Stimulated activated CD4-positive, alpha-beta T cell treated with anti-CD3 and anti-CD28 coated beads, Interleukin-12 subunit alpha, Interleukin-12 subunit beta, amount 100 ng/mL, for 4 hours (primary cell): ENCODE results near the gene SACS.
"Not testable (repeated sequence)": the region's sequence is repeated elsewhere in the genome, so short reads cannot be mapped to it uniquely, and the experiment has no call there.

Experiments
- DNase-seq: peaks from one replicate; pipeline ENCODE4 v3.0.0-alpha.2; 2020

Gene SACS

DNA sequence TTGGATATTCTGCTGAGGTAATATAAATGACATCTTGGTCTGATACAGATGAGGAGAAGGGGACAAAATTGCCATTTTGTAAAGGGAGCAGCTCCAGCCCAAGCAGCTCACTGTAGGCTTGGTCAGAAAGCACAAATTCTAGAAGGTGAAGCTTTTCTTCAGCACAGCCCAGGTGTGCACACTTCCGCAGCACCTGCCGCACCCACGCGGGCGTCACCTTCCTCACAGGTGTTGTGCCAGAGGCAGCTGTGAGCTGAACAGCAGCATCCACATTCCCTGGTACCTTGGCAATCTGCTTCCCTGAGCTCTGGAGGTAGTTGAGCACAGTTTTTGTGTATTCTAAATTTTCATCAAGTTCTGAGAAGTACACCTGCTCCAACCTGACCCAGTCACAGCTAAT, 79.0 kb downstream of the SACS start:
- DNase-seq: no peak

DNA sequence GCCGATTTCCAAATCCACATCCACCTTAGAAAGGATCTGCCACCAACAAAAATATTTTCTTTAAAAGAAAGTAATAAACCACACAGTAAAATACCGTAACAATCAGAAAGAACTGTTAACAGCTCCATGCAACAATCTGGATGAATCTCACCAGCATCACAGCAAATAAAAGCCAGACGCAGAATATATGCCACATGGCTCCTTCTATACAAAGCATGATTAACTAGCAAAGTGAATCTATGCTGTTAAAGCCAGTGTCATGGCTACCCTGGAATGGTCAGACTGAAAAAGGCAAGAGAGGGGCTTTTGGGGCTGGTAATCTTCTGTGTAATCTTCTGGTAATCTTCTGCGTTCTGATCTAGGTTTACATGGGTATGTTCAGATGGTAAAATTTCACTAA, 81.3 kb downstream of the SACS start:
- DNase-seq: no peak

DNA sequence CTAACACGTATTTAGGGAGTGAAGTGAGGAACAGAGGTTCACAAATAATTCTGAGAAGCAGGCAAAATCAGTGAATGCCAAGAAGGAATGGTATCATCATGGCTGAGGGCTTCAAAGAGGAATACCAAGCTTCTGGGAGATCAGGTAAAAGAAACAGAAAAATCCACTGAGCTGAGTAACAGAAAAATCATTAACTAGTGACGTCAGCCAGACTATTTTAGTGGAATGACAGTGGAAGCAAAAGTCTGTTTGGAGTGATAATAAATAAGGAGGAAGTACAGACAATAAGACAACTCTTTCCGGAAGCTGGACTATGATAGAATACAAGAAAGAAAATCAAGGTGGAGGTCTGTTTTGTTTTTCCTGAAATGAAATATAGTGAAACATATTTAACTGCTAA, 83.5 kb downstream of the SACS start:
- DNase-seq: no peak

DNA sequence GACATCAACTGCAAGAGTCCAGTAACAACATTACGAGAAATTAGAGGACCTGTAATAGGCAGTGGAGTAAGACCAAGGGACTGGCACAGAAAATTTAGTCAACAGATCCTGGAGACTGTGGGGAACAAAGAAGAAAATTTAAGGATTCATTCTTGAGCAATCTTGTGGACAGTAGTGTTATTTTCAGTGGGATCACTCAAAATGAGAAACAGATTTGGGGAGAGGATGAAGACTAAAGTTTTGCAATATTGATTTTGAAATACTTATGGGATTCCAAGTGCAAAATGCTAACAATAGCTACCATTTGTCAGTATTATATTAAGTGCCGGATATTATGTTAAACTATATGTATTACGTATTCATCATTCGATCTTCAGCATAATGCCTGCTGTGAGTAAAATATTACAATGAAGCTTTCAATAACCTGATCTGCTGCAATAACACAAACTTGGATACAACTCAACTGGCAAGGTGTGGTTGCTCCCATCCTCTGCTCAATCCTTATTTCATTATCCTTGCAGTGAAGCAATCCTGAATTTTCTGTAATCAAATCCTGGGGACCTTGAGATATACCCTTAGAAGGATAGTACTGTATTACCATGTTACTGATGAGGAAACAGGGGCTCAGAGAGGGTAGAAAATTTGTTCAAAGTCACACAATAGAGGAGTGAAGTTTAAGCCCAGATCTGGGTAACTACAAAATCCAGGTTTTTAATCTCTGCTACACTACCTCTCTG, 84.2 kb downstream of the SACS start:
- DNase-seq: no peak

DNA sequence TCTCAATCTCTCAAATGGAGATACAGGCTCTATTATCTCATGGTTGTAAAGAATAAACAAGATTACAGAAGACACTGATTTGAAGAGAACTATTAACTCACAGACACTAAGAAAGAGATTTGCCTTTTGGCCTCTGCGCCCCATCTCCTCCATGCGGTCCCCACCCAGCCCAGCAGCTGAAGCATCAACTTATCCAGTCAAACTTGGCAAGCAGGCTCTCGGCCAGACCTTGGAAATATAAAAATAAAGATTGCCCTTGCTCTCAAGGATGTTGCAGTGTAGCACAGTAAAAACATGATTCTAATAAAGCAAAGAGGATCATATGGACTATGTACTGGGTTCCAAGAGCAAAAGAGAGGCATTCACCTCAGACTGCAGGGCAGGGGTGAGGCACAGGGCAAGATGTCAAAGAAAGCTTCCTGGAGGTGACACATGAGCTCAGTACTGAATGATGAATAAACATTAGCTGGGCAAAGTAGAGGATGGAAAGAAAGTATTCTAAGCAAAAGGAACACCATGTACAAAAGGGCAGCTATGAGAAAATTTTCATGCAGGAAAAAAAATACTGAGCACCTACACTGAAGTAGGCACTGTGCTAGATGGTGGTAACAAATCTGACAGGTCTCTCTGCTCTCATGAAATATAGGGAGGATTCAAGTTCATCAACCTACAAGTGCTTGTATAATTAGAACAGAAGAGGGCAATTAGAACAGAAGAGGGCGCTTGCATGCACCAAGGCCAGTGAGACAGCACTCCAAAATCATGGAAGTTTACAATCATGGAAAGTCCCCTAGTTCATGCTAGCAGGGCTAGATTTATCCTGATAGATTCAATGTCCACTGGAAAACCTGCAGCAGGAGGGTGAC, 85.0 kb downstream of the SACS start:
- DNase-seq: no peak

DNA sequence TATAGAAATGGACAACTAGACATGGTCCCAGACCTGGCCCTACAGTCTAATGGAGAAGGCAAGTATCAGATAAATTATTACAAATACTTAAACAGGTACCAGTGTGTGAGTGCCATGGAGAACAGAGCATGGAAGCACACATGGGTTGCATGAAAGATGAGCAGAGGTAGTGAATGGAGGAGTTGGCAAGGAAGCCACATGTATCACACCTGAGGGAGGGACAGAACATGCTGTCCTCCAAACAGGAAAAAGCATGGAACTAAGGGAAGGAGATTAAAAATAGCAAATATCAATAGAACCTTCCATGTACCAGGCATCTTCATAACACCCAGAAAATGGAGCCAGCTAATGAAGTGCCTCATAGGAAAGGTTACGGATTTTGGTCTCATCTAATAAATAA, 85.9 kb downstream of the SACS start:
- no peak for DNase-seq

DNA sequence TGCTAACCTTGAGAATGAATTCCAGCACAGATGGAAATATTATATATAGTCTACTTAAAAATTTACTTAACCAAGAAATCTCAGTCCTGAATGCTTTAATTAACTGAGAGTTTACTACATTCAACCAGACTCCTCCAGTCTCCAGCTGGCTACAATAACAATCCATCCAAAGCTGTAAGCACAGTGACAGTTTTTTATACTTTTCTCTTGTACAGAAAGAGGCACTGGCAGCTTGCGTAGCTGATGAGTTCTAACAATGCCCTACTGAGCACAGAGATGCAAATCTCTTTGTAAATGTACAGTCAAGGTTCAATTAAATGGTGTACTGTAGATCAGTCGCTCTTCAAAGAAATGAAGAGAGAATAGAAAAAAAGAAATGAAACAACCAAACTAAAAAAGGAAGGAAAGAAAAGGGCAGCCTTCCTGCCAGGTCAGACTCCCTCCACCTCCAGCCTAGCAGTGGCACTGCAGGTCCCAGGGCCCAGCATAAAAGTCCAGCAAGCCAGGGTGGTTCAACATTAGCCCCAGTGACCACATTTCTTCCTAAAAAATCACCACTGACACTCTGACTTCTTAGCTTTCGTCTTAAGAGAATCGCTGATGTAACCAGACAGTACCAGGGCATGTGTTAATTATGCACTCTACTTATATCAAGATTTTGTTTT, 88.4 kb downstream of the SACS start:
- DNase-seq: no peak

DNA sequence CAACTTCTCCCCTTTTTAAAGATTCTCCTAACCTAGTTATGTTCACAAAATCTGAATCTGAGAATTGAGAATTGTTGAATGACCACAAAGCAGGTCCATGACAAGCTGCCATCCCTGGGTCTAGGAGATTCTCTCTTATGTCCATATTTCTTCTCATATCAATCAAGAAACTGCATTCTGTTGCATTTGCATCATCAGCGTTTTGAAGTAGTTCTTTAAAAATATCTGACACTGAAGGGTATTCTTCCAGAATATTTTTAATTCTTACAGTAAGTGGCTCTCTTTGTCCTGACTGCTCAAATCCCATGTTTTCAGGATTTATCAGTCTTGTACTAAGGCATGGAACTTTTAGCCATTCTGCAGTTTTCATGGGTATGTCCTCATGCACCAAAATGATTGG, 94.3 kb downstream of the SACS start:
- DNase-seq: no peak

DNA sequence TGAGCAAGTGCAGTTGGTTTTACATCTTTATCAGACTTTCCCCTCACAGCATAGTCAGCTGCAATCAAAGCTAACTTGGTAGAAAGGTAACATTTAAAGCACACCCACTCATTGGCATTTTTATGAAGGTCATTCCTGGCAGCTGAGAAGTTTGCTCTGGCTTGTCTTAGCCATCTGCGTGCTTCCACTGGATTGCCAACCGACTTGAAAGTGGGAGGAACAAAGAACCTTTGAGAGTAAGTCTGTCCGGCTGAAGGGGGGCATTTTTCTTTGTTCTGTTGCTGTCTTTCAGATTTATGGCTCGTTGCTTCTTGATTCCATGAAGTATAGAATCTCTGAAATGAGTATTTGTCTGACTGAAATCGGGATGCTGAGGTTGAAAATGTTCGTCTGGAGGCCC, 103.1 kb downstream of the SACS start:
- DNase-seq: no peak

DNA sequence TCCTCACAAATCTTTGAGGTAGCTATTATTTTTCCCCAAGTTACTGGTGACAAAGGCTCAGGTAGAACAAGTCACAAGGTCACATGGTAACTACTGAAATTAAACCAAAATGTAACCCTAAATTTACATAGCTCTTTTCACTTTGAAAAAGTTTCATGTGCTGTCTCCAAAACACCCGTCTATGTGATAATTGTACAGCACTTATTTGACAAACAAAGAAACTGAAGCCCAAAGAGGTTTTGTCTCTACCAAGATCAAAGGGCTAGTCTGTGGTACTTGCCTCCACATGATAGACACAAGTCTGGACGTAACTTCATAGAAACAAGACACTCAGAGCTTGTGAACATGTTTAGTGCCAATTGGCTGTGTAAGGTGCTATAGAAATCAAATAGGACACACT, 108.3 kb downstream of the SACS start:
- DNase-seq: no peak

DNA sequence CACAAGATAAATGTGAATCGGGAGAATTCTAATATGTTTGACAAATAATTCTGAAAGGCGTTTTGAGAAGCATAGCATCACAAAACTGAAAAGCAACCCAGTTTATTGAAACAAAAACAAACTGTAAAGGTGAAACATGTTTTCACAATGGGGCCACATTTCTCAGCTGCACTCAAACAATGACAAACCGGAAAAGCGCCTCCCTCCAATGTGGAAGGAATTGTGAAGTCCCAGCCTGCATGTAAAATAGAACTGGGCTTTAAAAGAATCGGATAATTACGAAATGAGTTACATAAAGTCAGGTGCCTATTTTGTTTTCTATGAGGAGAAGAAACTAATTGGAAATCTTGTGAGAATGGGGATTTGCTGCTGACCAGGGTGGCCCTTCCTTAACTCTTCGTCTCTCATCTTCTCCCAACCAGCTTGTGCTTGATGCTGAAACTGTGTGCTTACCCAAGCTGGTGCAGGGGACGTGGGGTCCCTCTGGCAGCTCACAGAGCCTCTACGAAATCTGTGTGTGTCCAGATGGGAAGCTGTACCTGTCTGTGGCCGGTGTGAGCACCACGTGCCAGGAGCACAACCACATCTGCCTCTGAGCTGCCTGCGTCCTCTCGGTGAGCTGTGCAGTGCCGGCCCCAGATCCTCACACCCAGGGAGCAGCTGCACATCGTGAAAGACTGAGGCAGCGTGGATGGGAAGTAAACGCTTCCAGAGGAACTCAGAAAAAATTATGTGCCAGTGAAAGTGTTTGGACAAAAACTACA, 109.4 kb downstream of the SACS start:
- no peak for DNase-seq

DNA sequence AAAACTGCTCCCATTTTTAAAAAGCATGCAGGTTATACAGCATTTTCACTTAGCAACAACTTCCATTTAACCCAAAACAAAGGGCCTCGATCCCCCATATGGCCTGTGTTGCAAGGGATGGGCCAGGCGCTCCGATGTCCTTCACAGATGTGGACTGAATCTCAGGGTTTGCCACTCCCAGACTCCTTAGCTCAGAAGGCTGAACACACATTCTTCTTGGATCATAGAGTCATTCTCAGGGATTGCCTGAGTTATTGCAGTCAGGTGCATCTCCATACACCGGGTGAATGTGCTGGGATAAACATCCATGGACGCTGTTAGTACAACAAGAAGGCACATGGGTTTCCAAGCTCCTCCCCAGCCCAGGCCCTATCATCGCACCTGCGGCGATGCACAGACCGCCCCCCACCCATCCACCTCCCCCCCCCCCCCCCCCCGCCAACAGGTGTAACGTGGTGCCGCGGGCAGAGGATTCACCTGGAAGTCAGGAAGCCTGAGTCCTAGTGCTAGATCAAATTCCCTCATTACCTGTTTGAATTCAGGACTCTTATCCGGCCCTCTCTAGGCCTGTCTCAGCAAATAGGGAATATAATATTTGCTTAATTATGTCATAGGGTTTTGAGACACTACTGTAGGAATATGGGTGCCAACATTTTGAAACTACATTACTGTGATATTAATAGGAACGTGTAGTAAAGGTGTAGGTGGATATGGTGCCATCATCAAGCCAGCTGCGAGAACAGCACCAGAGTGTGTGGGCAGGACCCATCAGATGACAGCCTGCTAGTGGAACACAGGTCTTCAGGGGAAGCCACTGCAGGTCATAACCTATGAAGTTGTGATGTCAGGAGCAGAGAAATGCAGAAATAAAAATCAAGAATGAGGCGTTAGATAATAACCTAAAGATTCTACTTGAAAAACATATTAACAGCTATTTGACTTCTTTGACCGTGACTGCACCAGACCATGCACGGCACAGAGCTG, 110.9 kb downstream of the SACS start:
- DNase-seq: no peak

DNA sequence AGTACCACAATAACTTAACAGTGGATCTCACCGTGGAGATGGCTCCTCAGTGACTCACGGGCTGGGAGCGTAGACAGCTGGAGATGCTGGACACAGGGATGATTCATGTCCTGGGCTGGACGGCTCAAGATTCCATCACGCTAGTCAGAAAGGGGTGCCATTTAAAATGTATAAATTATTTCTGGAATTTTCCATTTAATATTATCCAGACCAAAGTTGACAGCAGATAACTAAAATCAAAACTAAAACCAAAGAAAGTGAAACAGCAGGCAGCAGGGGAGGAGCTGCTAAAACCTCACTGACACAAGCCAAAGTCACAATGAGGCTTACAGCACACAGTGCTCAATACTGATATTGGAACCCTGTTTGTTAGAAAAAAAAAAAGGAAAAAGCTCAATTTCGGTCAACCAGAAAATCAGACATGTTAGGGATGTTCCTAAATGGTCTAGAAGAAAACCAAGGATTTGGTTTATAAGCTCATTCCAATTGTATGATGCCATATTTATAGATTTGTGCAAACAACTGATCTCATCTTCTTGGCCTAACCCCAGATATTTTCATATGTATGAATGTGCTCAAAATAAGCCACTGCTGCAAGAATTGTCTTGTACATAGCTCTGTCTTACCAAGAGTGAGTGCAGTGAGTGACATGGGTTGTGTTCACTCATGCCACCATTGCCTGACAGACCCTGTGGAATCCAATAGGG, 111.8 kb downstream of the SACS start:
- DNase-seq: no peak

DNA sequence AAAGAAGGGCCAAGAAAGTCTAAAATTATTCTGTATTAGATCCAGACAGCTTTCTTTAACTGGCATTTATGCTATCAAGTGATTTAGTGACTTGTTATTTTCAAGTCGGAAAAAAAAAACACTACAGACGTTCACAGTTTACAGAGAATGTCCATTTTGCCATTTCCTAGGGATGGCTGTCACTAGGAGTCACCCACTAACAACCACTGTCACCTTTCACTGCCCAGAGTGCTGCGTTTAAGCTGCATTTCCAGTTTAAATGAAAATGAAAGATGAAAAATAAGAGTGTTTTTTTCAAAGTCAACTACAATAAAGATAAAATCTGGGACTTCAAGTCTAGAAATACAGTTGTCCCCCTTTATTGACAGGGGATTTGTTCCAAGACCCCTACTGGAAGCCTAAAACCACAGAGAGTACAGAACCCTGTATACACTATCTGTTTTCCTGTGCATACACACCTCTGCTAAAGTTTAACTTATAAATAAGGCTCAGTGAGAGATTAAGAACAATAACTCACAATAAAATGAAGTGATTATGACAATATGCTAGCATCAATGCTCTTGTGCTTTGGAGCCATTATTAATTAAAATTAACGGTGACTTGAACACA, 112.5 kb downstream of the SACS start:
- DNase-seq: no peak

DNA sequence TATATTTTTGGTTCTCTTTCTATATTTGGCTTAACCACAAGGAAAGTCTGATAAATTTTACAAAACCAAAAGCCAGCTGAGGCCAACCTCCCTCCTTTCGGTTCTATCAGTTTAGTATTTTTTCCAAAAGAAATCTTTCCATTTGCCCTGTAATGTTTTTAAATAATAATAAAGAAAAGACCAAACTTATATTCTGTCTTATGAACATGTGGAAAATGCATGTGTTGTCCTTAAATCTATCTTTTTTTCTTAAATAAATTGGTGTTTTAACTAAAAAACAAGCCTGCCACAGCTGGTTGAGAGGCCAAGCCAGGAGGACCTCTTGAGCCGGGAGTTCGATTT, 113.6 kb downstream of the SACS start:
- no peak for DNase-seq

DNA sequence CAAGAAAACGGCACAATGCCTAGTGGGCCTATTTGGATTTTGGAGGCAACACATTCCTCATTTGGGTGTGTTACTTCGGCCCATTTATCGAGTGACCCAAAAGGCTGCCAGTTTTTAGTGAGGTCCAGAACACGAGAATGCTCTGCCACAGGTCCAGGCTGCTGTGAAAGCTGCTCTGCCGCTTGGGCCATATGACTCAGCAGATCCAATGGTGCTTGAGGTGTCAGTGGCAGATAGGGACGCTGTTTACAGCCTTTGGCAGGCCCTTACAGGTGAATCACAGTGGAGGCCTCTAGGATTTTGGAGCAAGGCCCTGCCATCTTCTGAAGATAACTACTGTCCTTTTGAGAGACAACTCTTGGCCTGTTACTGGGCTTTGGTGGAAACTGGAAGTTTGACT, 118.7 kb downstream of the SACS start:
- not testable (repeated sequence) for DNase-seq

DNA sequence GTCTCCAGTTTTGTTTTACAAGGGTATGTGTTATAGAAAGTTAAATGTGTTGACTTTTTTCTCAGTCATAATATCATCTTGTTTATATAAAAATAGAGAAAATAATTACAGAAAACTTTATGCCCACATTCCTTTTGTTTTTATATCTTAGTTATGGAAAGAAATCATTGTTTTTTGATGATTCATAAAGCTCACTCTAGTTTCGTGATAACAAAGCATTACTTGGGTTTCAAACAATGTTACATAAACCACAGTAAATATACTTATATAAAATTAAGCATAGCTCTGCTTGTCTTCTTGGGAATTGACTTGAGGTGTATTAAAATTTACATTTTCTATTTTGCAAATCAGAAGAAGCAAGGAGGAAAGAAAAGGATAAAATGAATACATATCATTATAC, 140.9 kb downstream of the SACS start:
- no peak for DNase-seq

DNA sequence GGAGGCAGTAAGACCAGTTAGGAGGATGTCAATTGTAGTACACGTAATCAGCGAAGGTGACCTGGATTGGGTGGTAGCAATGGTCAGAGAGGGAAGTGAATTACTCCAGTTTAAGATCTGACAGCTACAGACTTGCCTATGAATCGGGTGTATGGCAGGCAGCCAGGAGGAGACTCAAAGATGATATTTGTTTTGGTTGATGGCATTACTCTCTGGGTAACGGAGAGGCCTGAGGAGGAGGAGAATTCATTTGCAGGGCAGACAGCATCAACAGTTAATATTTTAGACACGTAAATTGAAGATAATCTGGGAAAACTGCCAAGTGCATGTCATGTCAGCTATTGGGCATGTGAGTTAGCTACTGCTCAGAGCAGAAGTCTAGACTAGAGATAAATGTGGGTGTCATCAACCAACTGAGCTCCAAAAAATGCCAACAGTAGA, 143.6 kb downstream of the SACS start:
- DNase-seq: no peak

DNA sequence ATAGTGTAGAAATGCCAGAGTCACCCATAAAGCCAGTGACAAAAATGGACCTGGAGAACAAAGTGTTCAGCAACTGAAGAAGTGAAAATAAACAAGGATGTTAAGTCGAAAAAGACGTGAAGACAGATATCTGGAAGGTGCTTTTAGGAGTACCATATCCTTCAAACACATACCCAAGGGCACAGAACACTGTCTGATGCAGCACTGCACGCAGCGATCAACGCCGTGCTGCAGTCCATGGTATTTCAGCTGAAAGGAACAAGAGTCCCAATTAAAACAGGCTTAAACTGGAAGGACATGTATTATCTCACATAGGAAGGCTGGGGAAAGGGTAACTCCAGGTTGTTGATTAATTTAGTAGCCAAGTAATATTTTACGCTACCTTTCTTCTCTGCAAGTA, 144.5 kb downstream of the SACS start:
- no peak for DNase-seq

DNA sequence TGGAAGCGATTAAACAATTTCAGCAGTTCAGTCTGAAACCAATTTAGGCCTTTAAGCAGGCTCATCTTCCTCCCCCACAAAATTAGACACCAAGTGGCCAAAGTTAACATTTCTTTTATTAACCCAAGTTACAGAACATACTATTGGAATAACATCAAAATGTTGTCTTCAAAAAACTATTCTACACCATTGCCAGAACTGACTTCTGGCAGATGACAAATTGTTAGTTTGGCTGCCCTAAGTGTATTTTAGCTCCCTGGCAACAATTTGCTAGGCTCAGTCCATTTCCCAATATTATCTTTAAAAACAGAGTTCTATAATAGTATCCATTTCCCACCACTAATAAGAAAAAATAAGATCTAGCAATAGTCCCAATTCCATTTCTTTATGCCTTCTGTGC, 144.9 kb downstream of the SACS start:
- no peak for DNase-seq

DNA sequence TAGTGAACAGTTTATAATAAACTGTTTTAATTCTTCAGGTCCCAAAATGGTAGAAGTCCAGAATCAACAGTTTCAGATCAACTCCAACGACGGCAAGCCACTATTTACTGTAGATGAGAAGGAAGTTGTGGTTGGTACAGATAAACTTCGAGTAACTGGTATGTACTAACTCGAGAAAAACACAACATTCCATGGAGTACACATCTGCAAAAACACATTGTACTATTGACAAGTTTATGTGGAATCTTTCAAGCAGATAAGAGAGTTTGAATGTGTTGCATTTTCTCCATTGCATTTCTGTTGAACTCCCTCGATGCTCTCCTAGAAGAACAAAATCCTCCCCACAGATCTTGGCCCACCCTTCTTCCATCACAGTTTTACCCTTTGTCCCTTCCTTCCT, 154.2 kb downstream of the SACS start:
- DNase-seq: no peak
